ENCODE measurements around the gene EFCAB11.

GRCh38 chr14:90000935-90001334 is 46.4 kb upstream of the EFCAB11 start:
- no peak for TF ChIP-seq EP300 (IDR thresholded peaks at IDR 0.05; ENCODE audit: borderline replicate concordance)
- no peak for TF ChIP-seq MAX (IDR thresholded peaks at IDR 0.05)
- no peak for TF ChIP-seq RAD21 (IDR thresholded peaks at IDR 0.05; ENCODE audit: low read depth)
- no peak for TF ChIP-seq REST (IDR thresholded peaks at IDR 0.05; ENCODE audit: low read depth)
